OCI-LY7 (cell line): ENCODE measurements around the gene SP100. TPM values are rescaled to one million over a fixed set of nuclear protein-coding genes. Genes with fewer than 3 reads are reported as not detected.

ENCODE experiments used
- BruUV-seq: library from RNA; stranded (reverse); fragments of 400-500 nt; replicated peaks from 2 replicates; lab custom pipeline; 2021; lab: Mats Ljungman, UMichigan
- CTCF ChIA-PET: fragments of 300-600 bp; sonication (Branson Sonifier 250); formaldehyde crosslinking; loops from one replicate; lab custom pipeline; 2022; ENCODE audit warnings: antibody characterized with exemption; ENCODE audit not compliant: unreplicated experiment; lab: Charles Lee
- POLR2A ChIA-PET: fragments of 300-600 bp; sonication (Branson Sonifier 250); formaldehyde crosslinking; loops from one replicate; lab custom pipeline; 2022; ENCODE audit warnings: antibody characterized with exemption; lab: Charles Lee
- DNase-seq: peaks from one replicate; pipeline ENCODE4 v3.0.0-alpha.2; 2015; ENCODE audit warnings: low spot score
- H2AFZ ChIP-seq: fragments of 200-600 bp; sonication (generic), shearing (Covaris generic); 2 replicates; pipeline ENCODE4 v1.6.1; 2014; ENCODE audit warnings: mild to moderate bottlenecking, antibody characterized with exemption, low read length, moderate library complexity
- H3K27ac ChIP-seq: fragments of 200-600 bp; sonication (generic); 2 replicates; pipeline ENCODE4 v1.5.1; 2014; ENCODE audit warnings: mixed run types, low read depth, mild to moderate bottlenecking, moderate library complexity, low read length, inconsistent platforms; ENCODE audit not compliant: poor library complexity, severe bottlenecking
- H3K36me3 ChIP-seq: fragments of 200-600 bp; sonication (generic); 2 replicates; pipeline ENCODE4 v1.6.1; 2014; ENCODE audit warnings: mild to moderate bottlenecking, antibody characterized with exemption, low read length, moderate library complexity, mixed read lengths; ENCODE audit not compliant: insufficient read depth
- H3K4me1 ChIP-seq: fragments of 200-600 bp; sonication (generic); 2 replicates; pipeline ENCODE4 v1.5.1; 2014; ENCODE audit warnings: mild to moderate bottlenecking, low read length; ENCODE audit not compliant: insufficient read depth, poor library complexity, severe bottlenecking
- H3K4me2 ChIP-seq: fragments of 200-600 bp; sonication (generic); 2 replicates; pipeline ENCODE4 v1.6.1; 2014; ENCODE audit warnings: mild to moderate bottlenecking, low read length
- H3K4me3 ChIP-seq: fragments of 200-600 bp; sonication (generic); 2 replicates; pipeline ENCODE4 v1.5.1; 2014; ENCODE audit warnings: mild to moderate bottlenecking, low read depth, low read length; ENCODE audit not compliant: poor library complexity, severe bottlenecking
- H3K79me2 ChIP-seq: fragments of 200-600 bp; sonication (generic); 2 replicates; pipeline ENCODE4 v1.6.1; 2016; ENCODE audit warnings: low read depth, mild to moderate bottlenecking, low read length, moderate library complexity, mixed read lengths; ENCODE audit not compliant: insufficient read depth
- H3K9me2 ChIP-seq: fragments of 200-600 bp; sonication (generic); 2 replicates; pipeline ENCODE4 v1.6.1; 2016; ENCODE audit warnings: mild to moderate bottlenecking, low read length, mixed read lengths; ENCODE audit not compliant: insufficient read depth
- H3K9me3 ChIP-seq: fragments of 200-600 bp; sonication (generic); 2 replicates; pipeline ENCODE4 v1.6.1; 2014; ENCODE audit warnings: mild to moderate bottlenecking, mixed run types, low read length, mixed read lengths
- H4K20me1 ChIP-seq: fragments of 200-600 bp; sonication (generic); 2 replicates; pipeline ENCODE4 v1.6.1; 2014; ENCODE audit warnings: mild to moderate bottlenecking, antibody characterized with exemption, low read length, moderate library complexity, mixed read lengths; ENCODE audit not compliant: insufficient read depth
- CTCF ChIP-seq: fragments of 200-600 bp; sonication (generic); conservative IDR thresholded peaks from 2 replicates; pipeline ENCODE4 v1.5.1; 2014; ENCODE audit warnings: mild to moderate bottlenecking, antibody characterized with exemption, low read length, moderate library complexity, mixed read lengths
- EZH2phosphoT487 ChIP-seq: fragments of 200-600 bp; sonication (generic); IDR thresholded peaks from 2 replicates; pipeline ENCODE4 v1.6.1; 2018; ENCODE audit warnings: low read depth, borderline replicate concordance, mild to moderate bottlenecking, mixed run types, antibody characterized with exemption, low read length, moderate library complexity, mixed read lengths
- intact Hi-C: fragments of 100-400 bp; cut with micrococcal nuclease; formaldehyde crosslinking; loops from one replicate; pipeline ENCODE4 v1.10.0; 2022; ENCODE audit not compliant: unreplicated experiment
- total RNA-seq, 2 experiments: library from RNA; depleted of rRNA in 1 of 2; stranded (reverse); fragments of >200 nt in 1 of 2; shearing (Covaris generic) in 1 of 2; gene quantifications; 2 replicates each; pipeline ENCODE4 v1.2.3, GENCODE V29; 2014 to 2022

Gene SP100
- total RNA-seq, 2 experiments from 2014 or later = 44.6 to 54.5 TPM

- Histone ChIP-seq H2AFZ (no peak overlapping the region), H3K4me3 (no peak overlapping the region), H3K4me1 (peaks cover 42% of the 10 kb centered on the region), H3K9me3 (peaks cover 20% of the 10 kb centered on the region; the same call in 1 of the 2 replicates), H3K27ac (peak overlapping the region; percentile 88), H3K9me2 (no peaks in the 10 kb centered on the region), H3K4me2 (peak overlapping the region; percentile 43), H3K79me2 (no peaks in the 10 kb centered on the region), H4K20me1 (no peaks in the 10 kb centered on the region), H3K36me3 (peaks cover 61% of the 10 kb centered on the region)
- intact Hi-C loops = loop anchor here (1.0 to 5.0 kb wide), 5 partner anchors 24 to 268 kb away; partner anchors contain the start of genes SP100 and SP140L
- no TSS peak for BruUV-seq
- ChIA-PET CTCF (no interaction called here), POLR2A (interaction anchor here (0.6 to 2.4 kb wide), 5 partner anchors 8 to 271 kb away, joined by 3 to 16 read pairs (median 3); partner anchors contain the start of gene SP100)
- DNase-seq = peak; percentile 32
- TF ChIP-seq CTCF = no peak
- TF ChIP-seq EZH2phosphoT487 = no peak
Measured at GRCh38 chr2:230472621-230473018, 56.6 kb downstream of the SP100 start.

- Histone ChIP-seq H4K20me1 (no peaks in the 10 kb centered on the region), H3K9me2 (no peaks in the 10 kb centered on the region), H3K79me2 (no peaks in the 10 kb centered on the region), H3K4me2 (peak overlapping the region; percentile 43), H3K36me3 (peaks cover 54% of the 10 kb centered on the region), H3K9me3 (peaks cover 20% of the 10 kb centered on the region; the same call in 1 of the 2 replicates), H2AFZ (peak overlapping the region; percentile 12; the same call in 1 of the 2 replicates), H3K4me1 (peaks cover 42% of the 10 kb centered on the region), H3K4me3 (no peak overlapping the region), H3K27ac (peak overlapping the region; percentile 88)
- TF ChIP-seq EZH2phosphoT487 = no peak
- TF ChIP-seq CTCF = no peak
- ChIA-PET CTCF (no interaction called here), POLR2A (no interaction called here)
- DNase-seq = peak; percentile 68
- intact Hi-C loops = loop anchor here (2.0 to 5.0 kb wide), 3 partner anchors 25 to 146 kb away; partner anchors contain the start of gene SP140L
- no TSS peak for BruUV-seq
Measured at GRCh38 chr2:230473378-230473777, 57.4 kb downstream of the SP100 start.

- ChIA-PET CTCF (no interaction called here), POLR2A (no interaction called here)
- TF ChIP-seq EZH2phosphoT487 (no peak), CTCF (no peak)
- H3K4me1 ChIP-seq = peaks cover 41% of the 10 kb centered on the region
- H3K9me3 ChIP-seq = peaks cover 20% of the 10 kb centered on the region; the same call in 1 of the 2 replicates
- H4K20me1 ChIP-seq = no peaks in the 10 kb centered on the region
- intact Hi-C loops = no loop called here
- no peaks in the 10 kb centered on the region for H3K9me2 ChIP-seq
- no TSS peak for BruUV-seq
- DNase-seq = no peak
- peaks cover 37% of the 10 kb centered on the region for H3K36me3 ChIP-seq
- H2AFZ ChIP-seq = no peak overlapping the region
- no peak overlapping the region for H3K4me2 ChIP-seq
- no peaks in the 10 kb centered on the region for H3K79me2 ChIP-seq
- H3K27ac ChIP-seq = no peak overlapping the region
- H3K4me3 ChIP-seq = no peak overlapping the region
Measured at GRCh38 chr2:230475143-230475542, 59.1 kb downstream of the SP100 start.
